ENCODE data around the gene ZHX3. TPM values are rescaled to one million over a fixed set of nuclear protein-coding genes. Genes with fewer than 3 reads are reported as not detected.
A peak's percentile ranks its signal among the peaks of the same experiment; 100 is the strongest.

ZHX3 gene
- total RNA-seq, 1 donor from 2014 or later, result 13.4 TPM

GRCh38 chr20:41358230-41358629 is 40.7 kb upstream of the ZHX3 start:
- DNase-seq (ENCODE audit: low read depth), result no peak
- TF ChIP-seq CTCF (conservative IDR thresholded peaks at IDR 0.05; ENCODE audit: low read depth, low read length), result no peak
- no peak overlapping the region for H3K4me3 ChIP-seq (ENCODE audit: low read depth, low read length)

GRCh38 chr20:41357424-41358163 is 40.1 kb upstream of the ZHX3 start:
- H3K4me3 ChIP-seq (ENCODE audit: low read depth, low read length), result no peak overlapping the region
- TF ChIP-seq CTCF (conservative IDR thresholded peaks at IDR 0.05; ENCODE audit: low read depth, low read length), result peak; percentile 34
- DNase-seq (ENCODE audit: low read depth), result no peak

- DNase-seq (ENCODE audit: low read depth), result no peak
- H3K4me3 ChIP-seq (ENCODE audit: low read depth, low read length), result no peak overlapping the region
- no peak for TF ChIP-seq CTCF (conservative IDR thresholded peaks at IDR 0.05; ENCODE audit: low read depth, low read length)
Observed at GRCh38 chr20:41356951-41357350, 39.4 kb upstream of the ZHX3 start.

GRCh38 chr20:41355598-41356203 is 38.2 kb upstream of the ZHX3 start:
- no peak for DNase-seq (ENCODE audit: low read depth)
- TF ChIP-seq CTCF (conservative IDR thresholded peaks at IDR 0.05; ENCODE audit: low read depth, low read length), result no peak
- H3K4me3 ChIP-seq (ENCODE audit: low read depth, low read length), result no peak overlapping the region

GRCh38 chr20:41355192-41355591 is 37.7 kb upstream of the ZHX3 start:
- H3K4me3 ChIP-seq (ENCODE audit: low read depth, low read length), result no peak overlapping the region
- DNase-seq (ENCODE audit: low read depth), result no peak
- TF ChIP-seq CTCF (conservative IDR thresholded peaks at IDR 0.05; ENCODE audit: low read depth, low read length), result no peak

- no peak overlapping the region for H3K4me3 ChIP-seq (ENCODE audit: low read depth, low read length)
- no peak for TF ChIP-seq CTCF (conservative IDR thresholded peaks at IDR 0.05; ENCODE audit: low read depth, low read length)
- DNase-seq (ENCODE audit: low read depth), result no peak
Observed at GRCh38 chr20:41353530-41353929, 36.0 kb upstream of the ZHX3 start.

- no peak overlapping the region for H3K4me3 ChIP-seq (ENCODE audit: low read depth, low read length)
- no peak for DNase-seq (ENCODE audit: low read depth)
- no peak for TF ChIP-seq CTCF (conservative IDR thresholded peaks at IDR 0.05; ENCODE audit: low read depth, low read length)
Observed at GRCh38 chr20:41352666-41353065, 35.1 kb upstream of the ZHX3 start.
